GM19395 (cell line): ENCODE results near the gene PAPPA.

Source experiments
- ATAC-seq: cut with Tn5 transposase; IDR thresholded peaks from one replicate; pipeline ENCODE4 v1.9.1; 2021; ENCODE audit warnings: mild to moderate bottlenecking, moderate library complexity; ENCODE audit not compliant: unreplicated experiment

The PAPPA gene

GRCh38 chr9:116378873-116379272 is 225.3 kb downstream of the PAPPA start:
- ATAC-seq: no peak

GRCh38 chr9:116379821-116380220 is 226.2 kb downstream of the PAPPA start:
- no peak for ATAC-seq

GRCh38 chr9:116380496-116380995 is 227.0 kb downstream of the PAPPA start:
- ATAC-seq: no peak

GRCh38 chr9:116381350-116381749 is 227.8 kb downstream of the PAPPA start:
- no peak for ATAC-seq

- no peak for ATAC-seq
Measured at GRCh38 chr9:116382053-116382452, 228.5 kb downstream of the PAPPA start.

DNA sequence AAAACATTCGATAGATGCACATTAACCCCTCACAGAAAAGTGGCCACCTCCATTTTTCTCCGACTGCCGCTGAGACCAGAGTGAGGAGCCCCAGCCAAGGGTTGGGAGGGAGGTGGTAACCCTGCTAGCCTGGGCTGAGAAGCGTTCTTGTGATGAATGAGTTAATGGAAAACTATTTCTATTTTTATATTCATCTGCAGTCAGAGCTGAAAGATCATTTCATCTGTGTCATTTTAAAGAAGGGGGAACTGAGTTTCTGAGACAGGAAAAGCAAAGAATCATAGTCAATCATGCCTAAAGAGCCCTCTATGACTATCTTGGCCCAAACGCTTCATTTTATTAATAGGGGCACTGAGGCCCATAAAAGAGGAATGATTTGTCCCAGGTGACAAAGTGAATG is 229.5 kb downstream of the PAPPA start:
- no peak for ATAC-seq

DNA sequence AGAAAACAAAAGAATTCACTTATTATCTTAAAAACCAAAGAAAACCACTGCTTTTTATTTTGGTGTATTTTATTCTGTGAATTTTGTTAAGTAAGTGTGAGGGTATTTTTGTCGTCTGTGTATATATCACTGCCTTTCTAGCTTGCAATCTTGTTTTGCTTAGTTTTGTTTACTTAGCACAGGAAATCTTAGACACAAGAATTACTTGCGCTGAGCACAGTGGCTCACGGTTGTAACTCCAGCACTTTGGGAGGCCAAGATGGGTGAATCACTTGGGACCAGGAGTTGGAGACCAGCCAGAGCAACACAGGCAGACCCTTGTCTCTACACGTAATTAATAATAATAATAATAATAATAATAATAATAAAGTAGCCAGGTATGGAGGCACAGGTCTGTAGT is 230.3 kb downstream of the PAPPA start:
- ATAC-seq: no peak

GRCh38 chr9:116387934-116388698 is 234.5 kb downstream of the PAPPA start:
- peak; percentile 66 for ATAC-seq

GRCh38 chr9:116389541-116390302 is 236.1 kb downstream of the PAPPA start:
- no peak for ATAC-seq

DNA sequence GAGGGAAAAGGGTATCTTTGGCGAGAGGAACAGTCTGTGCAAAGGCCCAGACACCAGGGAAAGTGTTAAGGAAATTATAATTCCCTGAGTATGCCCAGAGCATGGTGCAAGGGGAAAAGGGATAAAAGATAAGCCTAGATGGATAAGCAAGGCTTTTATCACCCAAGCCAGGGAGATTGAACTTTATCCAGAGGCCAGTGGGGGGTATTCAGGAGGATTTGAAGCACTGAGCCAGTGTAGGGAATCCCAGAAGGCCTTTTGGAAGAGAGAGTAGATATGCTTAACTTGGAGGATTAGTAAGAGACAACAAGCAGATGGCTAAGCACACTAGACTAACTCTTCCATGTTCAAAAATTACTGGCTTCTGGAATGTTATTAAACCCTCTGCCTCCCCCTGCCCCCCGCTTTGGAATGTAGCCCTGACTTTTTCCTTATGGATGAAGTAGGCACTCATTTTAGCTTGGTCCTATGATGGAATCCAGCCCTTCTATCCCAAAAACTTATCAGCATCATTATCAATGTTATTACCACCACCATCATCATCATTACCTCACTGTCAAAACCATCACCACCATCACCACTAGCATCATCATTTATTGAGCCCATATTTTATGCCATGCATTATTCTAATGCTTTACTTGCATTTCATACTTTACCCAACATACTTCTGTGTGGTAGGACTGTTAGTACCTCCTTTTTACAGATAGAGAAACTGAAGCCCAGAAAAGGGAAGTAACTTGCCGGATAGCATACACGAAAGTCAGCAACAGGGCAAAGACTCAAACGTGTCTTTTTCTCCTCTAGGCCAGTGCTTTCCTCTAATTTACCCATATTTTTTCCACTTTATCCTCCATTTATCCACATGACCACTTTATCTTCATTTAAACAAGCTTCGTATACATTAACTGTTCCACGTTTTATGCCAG is 237.0 kb downstream of the PAPPA start:
- ATAC-seq: peak; percentile 83

GRCh38 chr9:116391306-116391900 is 237.8 kb downstream of the PAPPA start:
- no peak for ATAC-seq

GRCh38 chr9:116393198-116393597 is 239.6 kb downstream of the PAPPA start:
- no peak for ATAC-seq

DNA sequence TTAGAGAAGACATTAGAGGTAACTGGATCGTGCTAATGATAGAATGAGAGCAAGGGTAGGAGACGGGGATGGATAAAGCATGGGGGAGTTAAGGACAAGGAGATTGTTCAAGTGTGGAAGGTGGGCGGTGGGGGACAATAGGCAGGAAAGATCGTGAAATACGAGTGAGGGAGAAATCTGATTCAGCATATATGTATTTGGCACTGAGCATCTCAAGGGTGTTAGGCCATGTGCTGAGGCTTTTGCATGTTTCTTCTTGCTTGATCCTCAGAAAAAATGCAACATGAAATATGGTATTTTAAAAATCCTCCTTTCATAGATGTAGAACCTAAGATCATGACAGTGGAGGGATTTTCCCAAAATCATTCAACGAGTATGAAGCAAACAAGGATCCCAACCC is 240.5 kb downstream of the PAPPA start:
- no peak for ATAC-seq

GRCh38 chr9:116394894-116395698 is 241.5 kb downstream of the PAPPA start:
- no peak for ATAC-seq

- ATAC-seq: no peak
Measured at GRCh38 chr9:116395699-116396037, 242.1 kb downstream of the PAPPA start.

DNA sequence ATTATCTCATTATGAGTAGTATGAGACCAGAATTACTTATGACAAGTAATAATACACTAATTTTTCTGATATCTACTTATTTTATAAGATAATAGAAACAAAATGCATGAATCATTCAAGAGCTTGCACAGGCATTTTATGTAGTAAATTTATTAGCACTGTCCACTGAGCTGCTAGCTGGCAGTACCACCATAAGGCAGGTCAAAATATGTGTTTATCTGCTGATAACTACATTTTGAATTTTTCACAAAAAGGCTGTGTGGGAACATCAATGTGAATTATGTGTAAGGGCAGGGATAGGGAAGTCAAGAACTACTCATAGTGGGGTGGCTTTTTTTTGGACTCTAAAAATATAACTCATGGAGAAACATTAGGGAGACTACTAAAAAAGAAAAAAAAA is 249.6 kb downstream of the PAPPA start:
- ATAC-seq: no peak

DNA sequence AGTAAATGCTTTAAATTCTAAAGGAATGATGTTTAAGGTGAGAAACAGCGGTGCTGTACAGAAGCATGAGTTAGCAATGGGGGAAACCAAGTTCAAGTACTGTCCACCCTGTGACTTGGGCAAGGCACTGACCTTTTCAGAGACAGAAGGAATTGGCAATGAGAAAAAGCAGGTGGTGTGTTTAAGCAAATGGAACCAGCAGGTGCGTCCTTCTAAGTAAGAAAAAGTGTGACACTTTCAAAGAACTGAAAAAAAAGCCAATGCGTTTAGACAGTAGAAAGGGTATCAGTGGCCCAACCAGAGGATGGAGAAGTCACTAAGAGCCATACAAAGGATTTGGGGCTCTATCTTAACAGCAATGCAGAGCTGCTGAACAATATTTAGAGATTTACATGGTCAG is 250.6 kb downstream of the PAPPA start:
- no peak for ATAC-seq

- no peak for ATAC-seq
Measured at GRCh38 chr9:116405321-116405720, 251.7 kb downstream of the PAPPA start.

DNA sequence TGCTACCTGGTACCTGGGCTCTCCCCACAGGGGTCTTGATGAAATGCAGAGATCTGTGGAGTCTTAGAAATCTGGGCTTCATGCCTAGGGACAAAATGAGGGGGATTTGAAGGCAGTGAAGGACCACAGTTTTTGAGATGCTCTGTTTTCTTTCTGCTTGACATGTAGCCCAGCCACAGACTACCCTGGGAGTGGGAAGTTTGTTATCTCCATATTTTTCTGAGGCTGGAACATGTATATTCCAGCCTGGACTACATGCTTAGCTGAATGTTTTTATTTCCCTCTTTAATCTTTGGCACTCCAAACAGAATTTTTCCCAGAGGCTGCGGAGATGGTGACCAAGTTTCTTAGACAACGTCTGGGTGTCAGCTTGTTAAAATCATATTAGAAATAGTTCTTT is 252.9 kb downstream of the PAPPA start:
- ATAC-seq: no peak

DNA sequence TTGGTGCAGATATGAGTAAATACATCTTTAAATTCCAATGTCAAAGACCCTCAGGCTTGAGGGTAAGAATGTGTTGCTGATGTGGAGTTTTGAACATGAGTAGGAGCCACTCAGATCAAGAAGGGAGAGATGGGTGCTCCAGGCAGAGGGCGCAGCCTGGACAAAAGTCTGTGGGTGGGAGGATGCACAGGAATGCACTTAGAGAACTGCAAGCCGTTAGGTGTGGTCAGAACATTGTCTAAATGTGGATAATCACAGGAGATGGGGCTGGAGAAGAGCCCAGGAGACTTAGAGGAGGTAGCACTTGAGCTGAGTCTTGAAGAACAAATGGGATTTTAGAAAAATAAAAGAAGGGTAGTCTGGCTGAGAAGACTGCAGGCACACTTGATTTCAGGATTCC is 255.5 kb downstream of the PAPPA start:
- ATAC-seq: no peak
